Measurements from ENCODE around the gene PTPRN2. TPM values are rescaled to one million over a fixed set of nuclear protein-coding genes. Genes with fewer than 3 reads are reported as not detected.
"Not testable (repeated sequence)": the region's sequence is repeated elsewhere in the genome, so short reads cannot be mapped to it uniquely, and the experiment has no call there.

PTPRN2 gene
- total RNA-seq, 1 donor = 0.09 TPM

- no peak overlapping the region for H3K4me3 ChIP-seq (ENCODE audit: low read depth, low read length)
- TF ChIP-seq CTCF (IDR thresholded peaks at IDR 0.05; ENCODE audit: insufficient read depth, low read length) = no peak
- no peak for DNase-seq (ENCODE audit: low read depth)
Measured at GRCh38 chr7:158517571-158517970, 70.1 kb downstream of the PTPRN2 start.

- no peak for TF ChIP-seq CTCF (IDR thresholded peaks at IDR 0.05; ENCODE audit: insufficient read depth, low read length)
- DNase-seq (ENCODE audit: low read depth) = no peak
- no peak overlapping the region for H3K4me3 ChIP-seq (ENCODE audit: low read depth, low read length)
Measured at GRCh38 chr7:158517072-158517471, 70.6 kb downstream of the PTPRN2 start.

- TF ChIP-seq CTCF (IDR thresholded peaks at IDR 0.05; ENCODE audit: insufficient read depth, low read length) = no peak
- DNase-seq (ENCODE audit: low read depth) = no peak
- H3K4me3 ChIP-seq (ENCODE audit: low read depth, low read length) = no peak overlapping the region
Measured at GRCh38 chr7:158516524-158516923, 71.1 kb downstream of the PTPRN2 start.

GRCh38 chr7:158512869-158513268 lies 74.8 kb downstream of the PTPRN2 start:
- no peak overlapping the region for H3K4me3 ChIP-seq (ENCODE audit: low read depth, low read length)
- TF ChIP-seq CTCF (IDR thresholded peaks at IDR 0.05; ENCODE audit: insufficient read depth, low read length) = no peak

GRCh38 chr7:158512042-158512441 lies 75.6 kb downstream of the PTPRN2 start:
- TF ChIP-seq CTCF (IDR thresholded peaks at IDR 0.05; ENCODE audit: insufficient read depth, low read length) = no peak
- no peak overlapping the region for H3K4me3 ChIP-seq (ENCODE audit: low read depth, low read length)
- DNase-seq (ENCODE audit: low read depth) = no peak

More at GRCh38 chr7:158512869-158513268, 74.8 kb downstream of the PTPRN2 start:
- DNase-seq (ENCODE audit: low read depth) = no peak

GRCh38 chr7:158508802-158509385 lies 78.7 kb downstream of the PTPRN2 start:
- DNase-seq (ENCODE audit: low read depth) = no peak
- TF ChIP-seq CTCF (IDR thresholded peaks at IDR 0.05; ENCODE audit: insufficient read depth, low read length) = no peak
- no peak overlapping the region for H3K4me3 ChIP-seq (ENCODE audit: low read depth, low read length)

- H3K4me3 ChIP-seq (ENCODE audit: low read depth, low read length); DNase-seq (ENCODE audit: low read depth): not testable (repeated sequence)
Measured at GRCh38 chr7:158508321-158508720, 79.3 kb downstream of the PTPRN2 start.

All from fibroblast of the aortic adventitia (primary cell).